Measurements from ENCODE around the gene AGGF1. TPM values are rescaled to one million over a fixed set of nuclear protein-coding genes. Genes with fewer than 3 reads are reported as not detected.
A peak's percentile ranks its signal among the peaks of the same experiment; 100 is the strongest.

The AGGF1 gene
- polyA plus RNA-seq, 1 donor (not counting 4 experiments of a cell fraction or from before 2014, with no cell fraction given) = 20.1 TPM

DNA sequence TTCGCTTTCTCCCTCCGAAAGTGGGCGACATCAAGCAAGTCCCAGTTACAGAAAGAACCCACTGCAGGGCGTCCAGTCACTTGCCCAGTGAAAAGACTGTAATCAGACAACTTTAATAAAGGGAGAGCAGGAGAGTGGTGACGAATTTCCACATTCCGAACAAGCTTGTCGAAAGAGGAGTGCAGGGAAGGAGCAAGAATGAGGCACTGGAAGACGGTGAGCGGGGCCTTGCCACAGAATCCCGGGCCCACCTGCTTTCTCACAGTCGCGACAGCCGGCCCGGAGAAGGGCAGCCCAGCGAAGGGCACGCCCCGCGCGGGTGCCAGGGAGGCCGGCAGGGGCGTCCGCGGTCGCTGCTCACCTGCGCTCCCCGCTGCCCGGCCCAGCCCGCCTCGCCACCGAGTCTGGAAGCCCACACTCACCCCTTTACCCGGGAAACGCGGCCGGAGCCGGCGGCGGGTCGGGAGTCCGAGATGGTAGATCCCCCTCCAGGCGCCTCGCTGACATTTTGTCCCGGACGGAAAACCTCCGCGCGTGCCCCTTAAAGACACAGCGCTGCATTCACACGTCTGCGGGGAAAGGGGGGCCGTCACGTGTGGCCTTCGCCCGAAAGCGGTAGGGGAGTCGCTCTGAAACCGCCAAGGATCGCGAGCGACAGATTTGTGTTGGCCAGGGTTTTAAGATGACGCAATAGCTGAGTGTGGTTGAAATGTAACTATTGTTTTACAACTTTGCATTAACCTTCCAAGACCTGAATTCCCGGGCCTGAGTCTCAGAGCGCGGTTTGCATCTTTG lies 56.7 kb downstream of the AGGF1 start, which contains the start of gene ZBED3:
TSS of gene ZBED3 (minus strand) at position 597 of the 795 bp plus-strand sequence. CDS start 9,407 bp downstream, outside the sequence.
- FAIRE-seq = peak; percentile 67
- peaks cover 4% of the 10 kb centered on the region for H3K4me1 ChIP-seq (ENCODE audit: control insufficient read depth, extremely low read depth, insufficient read depth, low read length)
- DNase-seq (ENCODE audit: low read depth, low spot score) = no peak
- H3K9me3 ChIP-seq (ENCODE audit: control insufficient read depth, low read depth, low read length) = no peaks in the 10 kb centered on the region
- dilution Hi-C loops (cut with MboI; ENCODE audit: extremely low pct_ligation_motif_present, low sequenced_read_pairs) = no loop called here
- H3K9me1 ChIP-seq (ENCODE audit: control insufficient read depth, extremely low read depth, insufficient read depth, low read length) = no peaks in the 10 kb centered on the region
- no peaks in the 10 kb centered on the region for H3K79me2 ChIP-seq (ENCODE audit: control insufficient read depth, insufficient read depth, low read length)
- peak within 1 kb of the TSS; percentile 83 for H3K9ac ChIP-seq (ENCODE audit: control insufficient read depth, extremely low read depth, insufficient read depth, low read length)
- no peaks in the 10 kb centered on the region for H3K27me3 ChIP-seq (ENCODE audit: control insufficient read depth, extremely low read depth, insufficient read depth, low read length)
- peak within 1 kb of the TSS; percentile 96 for H3K4me2 ChIP-seq (ENCODE audit: control insufficient read depth, extremely low read depth, insufficient read depth, low read depth, low read length)
- peak within 1 kb of the TSS; percentile 53 to 85 (median 80) for H3K4me3 ChIP-seq (ENCODE audit: control insufficient read depth in 2 of 3, extremely low read depth in 1 of 3, insufficient read depth in 2 of 3, low read depth in 1 of 3, low read length in 3 of 3)
- H3K27ac ChIP-seq (ENCODE audit: control insufficient read depth, insufficient read depth, low read length) = peak within 1 kb of the TSS; percentile 55
- TF ChIP-seq EZH2 (IDR thresholded peaks at IDR 0.05; ENCODE audit: low read length) = no peak
- TF ChIP-seq, protein P1, sequence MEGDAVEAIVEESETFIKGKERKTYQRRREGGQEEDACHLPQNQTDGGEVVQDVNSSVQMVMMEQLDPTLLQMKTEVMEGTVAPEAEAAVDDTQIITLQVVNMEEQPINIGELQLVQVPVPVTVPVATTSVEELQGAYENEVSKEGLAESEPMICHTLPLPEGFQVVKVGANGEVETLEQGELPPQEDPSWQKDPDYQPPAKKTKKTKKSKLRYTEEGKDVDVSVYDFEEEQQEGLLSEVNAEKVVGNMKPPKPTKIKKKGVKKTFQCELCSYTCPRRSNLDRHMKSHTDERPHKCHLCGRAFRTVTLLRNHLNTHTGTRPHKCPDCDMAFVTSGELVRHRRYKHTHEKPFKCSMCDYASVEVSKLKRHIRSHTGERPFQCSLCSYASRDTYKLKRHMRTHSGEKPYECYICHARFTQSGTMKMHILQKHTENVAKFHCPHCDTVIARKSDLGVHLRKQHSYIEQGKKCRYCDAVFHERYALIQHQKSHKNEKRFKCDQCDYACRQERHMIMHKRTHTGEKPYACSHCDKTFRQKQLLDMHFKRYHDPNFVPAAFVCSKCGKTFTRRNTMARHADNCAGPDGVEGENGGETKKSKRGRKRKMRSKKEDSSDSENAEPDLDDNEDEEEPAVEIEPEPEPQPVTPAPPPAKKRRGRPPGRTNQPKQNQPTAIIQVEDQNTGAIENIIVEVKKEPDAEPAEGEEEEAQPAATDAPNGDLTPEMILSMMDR (optimal IDR thresholded peaks at IDR 0.05 in 1 of 3, IDR thresholded peaks at IDR 0.05 in 1 of 3, conservative IDR thresholded peaks at IDR 0.05 in 1 of 3; ENCODE audit: extremely low read depth in 1 of 3, insufficient read depth in 2 of 3, low read length in 3 of 3) = no peak
- peak within 1 kb of the TSS; percentile 97 for H2AFZ ChIP-seq (ENCODE audit: control insufficient read depth, low read length)
- H4K20me1 ChIP-seq (ENCODE audit: control insufficient read depth, extremely low read depth, insufficient read depth, low read length) = no peaks in the 10 kb centered on the region
- H3K36me3 ChIP-seq (ENCODE audit: control insufficient read depth in 2 of 2, extremely low read depth in 1 of 2, insufficient read depth in 2 of 2, low read length in 2 of 2) = no peaks in the 10 kb centered on the region

DNA sequence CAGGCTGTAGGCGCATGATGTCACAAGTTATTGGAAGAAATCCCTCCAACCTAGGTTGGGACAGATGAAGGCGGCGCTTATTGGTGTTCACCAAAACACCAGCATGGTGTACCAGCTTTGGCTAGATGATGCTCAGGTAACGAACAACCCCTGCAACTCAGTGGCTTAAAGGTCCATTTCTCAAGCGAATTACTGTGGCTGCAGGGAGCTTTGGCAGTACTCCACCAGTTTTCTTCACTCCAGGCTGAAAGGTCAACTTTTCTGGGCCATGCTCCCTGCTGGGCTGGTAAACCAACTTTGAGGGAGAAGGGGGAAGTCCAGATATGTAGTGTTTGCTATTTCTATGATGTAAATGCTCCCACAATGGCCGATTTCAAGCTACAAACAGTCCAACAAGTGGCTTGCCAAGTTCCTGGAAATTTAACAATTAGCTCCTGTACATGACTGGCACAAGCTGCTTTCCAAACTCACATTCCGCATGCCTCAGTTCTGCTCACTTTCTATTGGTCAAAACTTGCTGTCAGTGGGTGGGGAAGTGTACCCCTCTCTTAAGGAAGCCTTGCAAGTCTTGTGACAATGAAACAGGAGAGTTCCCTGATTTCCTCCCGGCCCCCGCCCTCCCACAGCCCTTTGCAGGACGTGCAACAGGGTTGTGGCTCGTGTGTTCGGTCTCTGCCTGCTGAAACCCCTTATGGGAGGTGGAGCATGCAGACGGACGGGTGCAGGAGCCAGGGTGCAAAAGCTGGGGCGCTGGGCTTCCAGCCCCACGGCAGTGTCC lies 57.5 kb downstream of the AGGF1 start:
- peak overlapping the region; percentile 83 for H3K9ac ChIP-seq (ENCODE audit: control insufficient read depth, extremely low read depth, insufficient read depth, low read length)
- H3K4me2 ChIP-seq (ENCODE audit: control insufficient read depth, extremely low read depth, insufficient read depth, low read depth, low read length) = peak overlapping the region; percentile 96
- no peak overlapping the region for H3K27ac ChIP-seq (ENCODE audit: control insufficient read depth, insufficient read depth, low read length)
- DNase-seq (ENCODE audit: low read depth, low spot score) = no peak
- no peak for FAIRE-seq
- no peaks in the 10 kb centered on the region for H3K79me2 ChIP-seq (ENCODE audit: control insufficient read depth, insufficient read depth, low read length)
- dilution Hi-C loops (cut with MboI; ENCODE audit: extremely low pct_ligation_motif_present, low sequenced_read_pairs) = no loop called here
- peak overlapping the region; percentile 97 for H2AFZ ChIP-seq (ENCODE audit: control insufficient read depth, low read length)
- TF ChIP-seq EZH2 (IDR thresholded peaks at IDR 0.05; ENCODE audit: low read length) = no peak
- TF ChIP-seq, protein P1 (optimal IDR thresholded peaks at IDR 0.05 in 1 of 3, IDR thresholded peaks at IDR 0.05 in 1 of 3, conservative IDR thresholded peaks at IDR 0.05 in 1 of 3; ENCODE audit: extremely low read depth in 1 of 3, insufficient read depth in 2 of 3, low read length in 3 of 3) = no peak
- H4K20me1 ChIP-seq (ENCODE audit: control insufficient read depth, extremely low read depth, insufficient read depth, low read length) = no peaks in the 10 kb centered on the region
- H3K4me3 ChIP-seq (ENCODE audit: control insufficient read depth in 2 of 3, extremely low read depth in 1 of 3, insufficient read depth in 2 of 3, low read depth in 1 of 3, low read length in 3 of 3) = peak overlapping the region; percentile 53 to 85 (median 80)
- H3K9me1 ChIP-seq (ENCODE audit: control insufficient read depth, extremely low read depth, insufficient read depth, low read length) = no peaks in the 10 kb centered on the region
- H3K4me1 ChIP-seq (ENCODE audit: control insufficient read depth, extremely low read depth, insufficient read depth, low read length) = peaks cover 4% of the 10 kb centered on the region
- no peaks in the 10 kb centered on the region for H3K36me3 ChIP-seq (ENCODE audit: control insufficient read depth in 2 of 2, extremely low read depth in 1 of 2, insufficient read depth in 2 of 2, low read length in 2 of 2)
- H3K27me3 ChIP-seq (ENCODE audit: control insufficient read depth, extremely low read depth, insufficient read depth, low read length) = no peaks in the 10 kb centered on the region
- H3K9me3 ChIP-seq (ENCODE audit: control insufficient read depth, low read depth, low read length) = no peaks in the 10 kb centered on the region
